NCI-H1417 (cell line): Measurements from ENCODE around the gene UBR1.
"Not testable (repeated sequence)": the region's sequence is repeated elsewhere in the genome, so short reads cannot be mapped to it uniquely, and the experiment has no call there.

ENCODE experiments used
- DNase-seq, 3 experiments: peaks; one replicate each; lab custom pipeline; 2025; lab: John Stamatoyannopoulos, UW

Gene UBR1

GRCh38 chr15:42914728-42915497 lies 190.9 kb downstream of the UBR1 start:
- no peak for DNase-seq

- DNase-seq: no peak
Observed at GRCh38 chr15:42911058-42911592, 194.7 kb downstream of the UBR1 start.

- no peak for DNase-seq
Observed at GRCh38 chr15:42908538-42908937, 197.3 kb downstream of the UBR1 start.

GRCh38 chr15:42903388-42904324 lies 202.2 kb downstream of the UBR1 start:
- no peak for DNase-seq

GRCh38 chr15:42893911-42894310 lies 211.9 kb downstream of the UBR1 start:
- DNase-seq: not testable (repeated sequence)
